SK-N-SH treated with all-trans-retinoic acid at 6 μM for 48 hours (cell line): ENCODE data around the gene ERI3.

Source experiments
- BACH2 ChIP-seq: fragments of 250-450 bp; sonication (Bioruptor Pico); IDR thresholded peaks from 2 replicates; pipeline ENCODE4 v1.9.0; 2021; ENCODE audit warnings: mild to moderate bottlenecking, borderline replicate concordance
- GLIS3 ChIP-seq: fragments of 250-450 bp; sonication (Bioruptor Pico); IDR thresholded peaks from 2 replicates; pipeline ENCODE4 v1.5.0; 2020; ENCODE audit warnings: mild to moderate bottlenecking, moderate library complexity
- TOX ChIP-seq: fragments of 250-450 bp; sonication (Bioruptor Pico); IDR thresholded peaks from 2 replicates; pipeline ENCODE4 v1.8.0; 2021; ENCODE audit warnings: mild to moderate bottlenecking, moderate library complexity, borderline replicate concordance
- ZNF565 ChIP-seq: fragments of 450-650 bp; formaldehyde crosslinking; conservative IDR thresholded peaks from 2 replicates; pipeline ENCODE4 v1.5.0; 2020; ENCODE audit warnings: low read depth, mild to moderate bottlenecking, moderate library complexity
- ZNF8 ChIP-seq: fragments of 450-650 bp; formaldehyde crosslinking; IDR thresholded peaks from 2 replicates; pipeline ENCODE4 v1.5.0; 2020; ENCODE audit warnings: mild to moderate bottlenecking, moderate library complexity

DNA sequence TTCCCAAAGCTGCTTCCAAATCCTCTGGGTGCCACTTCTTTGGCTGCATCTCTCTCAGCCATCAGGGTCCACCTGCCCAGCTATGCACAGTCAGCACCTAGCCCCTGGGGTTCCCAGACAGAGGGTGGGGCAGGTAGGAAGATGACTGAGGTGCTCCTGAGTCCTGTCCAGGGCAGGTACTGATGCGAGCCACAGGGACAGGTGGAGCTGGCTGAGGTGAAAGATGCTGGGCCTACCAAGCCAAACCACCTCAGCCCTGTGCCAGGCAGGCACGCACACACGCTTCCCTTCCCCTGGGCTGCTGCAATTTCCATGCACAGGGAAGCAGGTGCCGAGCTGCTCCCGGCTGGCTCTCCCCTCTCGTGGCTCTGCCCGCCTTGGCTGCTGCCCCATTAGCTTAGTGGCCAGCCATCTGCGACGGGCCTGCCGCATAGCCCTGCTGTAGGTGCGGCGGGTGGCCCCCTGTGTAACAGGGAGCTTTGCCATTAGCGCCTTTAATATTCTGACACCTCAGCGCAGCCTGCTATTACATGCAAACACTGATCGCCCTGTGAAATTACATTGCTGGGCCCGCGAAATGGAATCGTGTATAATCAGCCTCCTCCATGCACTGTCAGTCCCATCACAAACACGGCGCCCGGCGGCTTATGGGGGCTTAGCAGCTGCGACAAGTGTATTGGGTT, 102.9 kb downstream of the ERI3 start:
- TF ChIP-seq GLIS3 (no peak), ZNF565 (CRISPR knock-in tag) (no peak), TOX (CRISPR knock-in tag) (no peak), BACH2 (CRISPR knock-in tag) (no peak), ZNF8 (CRISPR knock-in tag) (no peak)
